Glomerular visceral epithelial cell (primary cell): ENCODE data around the gene ATRAID.
"Not testable (repeated sequence)": the region's sequence is repeated elsewhere in the genome, so short reads cannot be mapped to it uniquely, and the experiment has no call there.

Source experiments
- DNase-seq: peaks from one replicate; pipeline ENCODE4 v3.0.0-alpha.2; 2016; ENCODE audit errors: extremely low spot score

Gene ATRAID

GRCh38 chr2:27194538-27195354 lies 17.1 kb upstream of the ATRAID start:
- DNase-seq: peak; percentile 57

- not testable (repeated sequence) for DNase-seq
These were observed 16.0 kb upstream of the ATRAID start for GRCh38 chr2:27195799-27196198.

DNA sequence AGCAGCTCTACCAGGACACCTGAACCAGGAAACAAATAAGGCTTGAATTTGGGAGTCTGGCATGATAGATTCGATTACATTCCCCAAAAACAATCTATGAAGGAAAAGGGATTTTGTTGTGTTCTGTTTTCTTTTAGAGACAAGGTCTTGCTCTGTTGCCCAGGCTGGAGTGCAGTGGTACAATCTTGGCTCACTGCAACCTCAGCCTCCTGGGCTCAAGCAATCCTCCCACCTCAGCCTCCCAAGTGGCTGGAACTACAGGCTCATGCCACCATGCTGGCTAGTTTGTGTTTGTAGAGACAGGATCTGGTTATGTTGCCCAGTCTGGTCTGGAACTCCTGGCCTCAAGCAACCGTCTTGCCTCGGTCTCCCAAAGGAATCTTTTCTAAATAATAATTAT lies 13.8 kb upstream of the ATRAID start:
- not testable (repeated sequence) for DNase-seq

- DNase-seq: no peak
These were observed 13.2 kb upstream of the ATRAID start for GRCh38 chr2:27198627-27199026.

DNA sequence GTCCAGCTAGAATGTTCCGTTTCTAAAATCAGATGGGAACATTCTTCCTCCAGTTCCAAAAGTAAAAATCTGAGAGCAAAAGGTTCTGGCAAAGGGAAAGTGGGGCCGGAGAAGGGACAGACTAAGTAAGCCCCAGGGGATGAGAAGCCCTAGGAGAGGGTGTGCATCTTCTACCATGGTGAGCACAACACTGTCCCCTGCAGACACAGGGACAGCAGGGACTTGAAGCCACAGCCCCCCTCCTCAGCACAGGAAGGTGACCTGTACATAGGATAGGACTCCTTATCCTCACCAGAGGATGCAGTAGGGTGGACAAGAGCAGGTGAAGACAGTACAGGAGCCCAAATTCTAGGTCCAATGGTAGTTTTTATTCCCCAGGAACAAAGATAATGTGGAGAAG lies 12.6 kb upstream of the ATRAID start:
- no peak for DNase-seq

- DNase-seq: no peak
These were observed 10.2 kb upstream of the ATRAID start for GRCh38 chr2:27201675-27202074.

DNA sequence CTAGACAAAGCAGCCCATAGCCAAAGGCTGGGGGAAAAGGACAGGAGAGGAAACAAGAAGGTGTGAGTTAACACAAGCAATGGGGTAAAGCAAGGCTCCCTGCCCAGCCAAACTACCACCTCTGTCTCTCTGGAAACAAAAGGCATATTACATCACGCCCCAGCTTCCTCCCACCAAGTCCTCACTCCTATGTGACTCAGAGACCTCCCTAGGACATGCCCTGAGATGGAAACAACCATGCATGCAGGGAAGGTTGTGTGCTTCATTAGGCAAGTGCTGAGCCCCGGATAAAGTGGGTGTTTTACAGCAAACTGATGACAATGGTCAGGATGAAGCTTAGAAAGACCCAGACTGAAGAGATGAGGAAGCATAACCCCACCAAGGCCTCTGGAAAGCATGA lies 9.0 kb upstream of the ATRAID start:
- DNase-seq: peak; percentile 55

GRCh38 chr2:27203741-27204140 lies 8.1 kb upstream of the ATRAID start:
- no peak for DNase-seq

DNA sequence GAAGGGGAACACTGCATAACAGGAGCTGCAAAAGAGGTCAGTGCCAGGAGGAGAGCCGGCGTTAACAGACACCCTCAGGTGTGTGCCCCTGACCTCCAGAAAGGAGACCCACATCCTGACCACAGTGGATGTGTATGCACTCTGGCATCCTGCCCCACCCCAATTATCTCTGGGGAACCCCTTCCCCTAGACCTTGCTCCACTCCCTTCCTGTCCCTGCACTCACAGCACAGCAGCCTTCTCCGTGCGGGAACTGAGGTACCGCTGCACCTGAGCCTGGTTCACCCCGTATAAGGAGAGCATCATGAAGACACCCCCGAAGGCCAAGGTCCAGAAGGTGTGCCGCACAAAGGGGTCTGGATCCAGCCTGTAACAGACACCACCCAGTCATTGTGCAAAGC lies 7.3 kb upstream of the ATRAID start:
- DNase-seq: no peak

DNA sequence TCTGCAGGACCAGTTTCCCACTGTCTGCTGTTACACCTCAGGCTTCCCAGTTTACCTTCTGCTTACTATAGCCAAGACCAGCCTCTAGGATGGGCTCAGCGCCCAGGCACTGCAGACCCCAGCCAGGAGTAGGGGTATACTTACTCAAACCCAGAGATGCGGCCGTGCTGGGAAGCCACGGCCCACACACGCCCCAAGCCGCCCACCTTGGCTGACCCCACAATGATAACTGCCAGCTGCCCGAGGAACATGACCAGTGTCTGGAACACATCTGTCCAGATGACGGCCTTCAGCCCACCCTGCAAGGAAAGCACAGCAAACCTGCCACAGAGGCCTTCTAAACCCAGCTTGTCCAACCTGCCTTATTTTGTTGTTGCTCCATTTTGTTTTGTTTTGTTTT lies 6.6 kb upstream of the ATRAID start:
- DNase-seq: no peak

- no peak for DNase-seq
These were observed 5.5 kb upstream of the ATRAID start for GRCh38 chr2:27206346-27206745.

GRCh38 chr2:27208486-27209050 lies 3.3 kb upstream of the ATRAID start:
- no peak for DNase-seq

DNA sequence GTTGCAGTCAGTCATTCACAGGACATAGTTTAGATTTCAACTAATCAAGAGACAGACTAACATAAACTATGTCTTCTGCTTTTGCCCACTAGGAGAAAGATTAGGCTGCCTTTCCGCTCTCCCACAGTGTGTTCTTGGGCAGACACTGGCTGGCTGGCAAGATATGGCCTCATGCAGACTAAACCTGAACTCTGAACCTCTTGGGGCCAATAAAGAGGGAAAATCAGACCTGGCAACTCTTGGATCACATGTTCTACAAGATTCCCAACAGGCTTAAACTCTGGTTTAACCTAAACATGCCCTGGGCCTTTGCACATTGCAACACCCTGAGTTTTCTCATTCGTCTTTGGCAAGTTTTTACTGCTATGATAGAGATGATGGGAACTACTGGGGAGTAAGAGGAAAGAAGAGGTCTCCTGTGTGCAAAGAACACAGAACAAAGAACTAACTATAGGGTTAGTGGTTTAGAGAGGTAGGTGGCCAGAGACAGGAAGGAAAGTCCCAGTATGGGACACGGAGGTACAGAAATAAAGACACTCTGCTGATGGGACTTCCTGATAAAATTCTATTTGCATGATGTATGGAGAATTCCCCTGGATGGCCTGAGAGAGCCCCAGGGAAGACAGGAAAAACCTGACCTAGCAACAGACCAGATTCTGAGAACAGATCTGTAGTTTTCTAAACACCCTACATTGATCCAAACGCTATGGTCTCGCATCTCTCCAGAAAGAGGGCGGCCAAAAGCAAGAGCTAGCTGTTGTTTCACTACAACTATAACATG lies 2.0 kb upstream of the ATRAID start:
- no peak for DNase-seq

- no peak for DNase-seq
These were observed 449 bp upstream of the ATRAID start for GRCh38 chr2:27211241-27211942.

GRCh38 chr2:27212626-27213471 lies 1.0 kb downstream of the ATRAID start:
- peak; percentile 32 for DNase-seq

DNA sequence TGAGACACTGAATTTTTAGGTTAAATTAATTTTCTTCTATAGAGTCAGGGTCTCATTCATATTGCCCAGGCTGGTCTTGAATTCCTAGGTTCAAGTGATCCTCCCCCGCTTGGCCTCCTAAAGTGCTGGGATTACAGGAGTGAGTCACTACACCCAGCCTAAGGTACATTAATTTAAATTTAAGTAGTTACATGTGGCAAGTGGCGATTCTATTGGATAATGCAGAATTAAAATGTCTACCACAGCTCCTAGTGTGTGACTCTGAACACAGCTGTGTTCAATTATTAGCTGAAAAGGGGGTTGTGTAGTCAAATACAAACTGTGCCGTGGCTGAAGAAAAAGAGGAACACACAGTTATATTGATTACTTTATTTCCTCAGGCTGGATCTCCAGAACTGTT lies 3.1 kb downstream of the ATRAID start:
- DNase-seq: no peak

DNA sequence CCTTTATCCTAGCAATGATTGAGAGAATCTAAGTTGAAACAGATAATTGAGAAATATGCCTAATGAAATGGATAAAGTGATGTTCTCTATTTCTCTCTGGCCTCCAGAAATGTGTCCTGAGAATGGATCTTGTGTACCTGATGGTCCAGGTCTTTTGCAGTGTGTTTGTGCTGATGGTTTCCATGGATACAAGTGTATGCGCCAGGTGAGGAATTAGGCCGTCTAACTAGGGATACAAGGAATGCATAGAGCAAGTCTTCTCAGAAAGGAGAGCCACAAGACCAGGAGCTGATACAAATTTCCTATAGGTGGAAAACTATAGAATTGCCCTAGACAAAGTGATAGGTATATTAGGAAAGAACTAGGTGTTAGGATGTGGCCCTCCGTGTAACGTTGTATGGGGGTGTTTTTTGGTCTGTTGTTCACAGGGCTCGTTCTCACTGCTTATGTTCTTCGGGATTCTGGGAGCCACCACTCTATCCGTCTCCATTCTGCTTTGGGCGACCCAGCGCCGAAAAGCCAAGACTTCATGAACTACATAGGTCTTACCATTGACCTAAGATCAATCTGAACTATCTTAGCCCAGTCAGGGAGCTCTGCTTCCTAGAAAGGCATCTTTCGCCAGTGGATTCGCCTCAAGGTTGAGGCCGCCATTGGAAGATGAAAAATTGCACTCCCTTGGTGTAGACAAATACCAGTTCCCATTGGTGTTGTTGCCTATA lies 4.7 kb downstream of the ATRAID start:
- DNase-seq: no peak

GRCh38 chr2:27217173-27218121 lies 5.6 kb downstream of the ATRAID start, which contains the start of gene CAD:
CAD (plus strand) TSS chr2:27217369; CDS start chr2:27217552, 183 bp downstream.
- peak; percentile 77 for DNase-seq

DNA sequence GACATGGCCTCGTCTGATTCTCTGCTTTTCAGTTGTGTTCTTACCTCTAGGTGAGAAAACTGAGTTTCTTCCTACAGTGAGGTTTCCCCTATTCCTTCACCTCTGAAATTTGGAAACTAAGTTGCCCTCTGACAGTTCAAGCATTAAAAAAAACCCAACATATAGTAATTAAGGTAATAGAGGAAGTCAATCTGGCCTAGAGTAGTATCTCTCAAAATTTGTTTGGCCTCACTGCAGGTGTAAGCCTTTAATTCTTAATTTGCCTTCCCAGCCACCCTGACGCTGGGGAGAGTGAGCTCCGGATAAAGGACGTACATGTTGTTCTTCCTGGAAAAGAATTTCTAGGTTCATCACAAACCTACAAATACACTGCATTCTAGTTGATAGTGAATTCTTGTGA lies 6.8 kb downstream of the ATRAID start:
- DNase-seq: no peak
